Non-pigmented ciliary epithelial cell (primary cell): Measurements from ENCODE around the gene ZNF142.

Experiments used
- DNase-seq: peaks from one replicate; pipeline ENCODE4 v3.0.0-alpha.2; 2010; ENCODE audit warnings: low read depth

The ZNF142 gene

GRCh38 chr2:218659258-218659987 lies at the start of gene ZNF142, which contains the start of gene BCS1L:
Gene ZNF142 (minus strand): TSS chr2:218659623. CDS start chr2:218656429, 3,194 bp downstream.
Gene BCS1L (plus strand): TSS chr2:218659683. CDS start chr2:218660988, 1,305 bp downstream.
- DNase-seq: peak; percentile 51

- DNase-seq: no peak
Observed at GRCh38 chr2:218708086-218708485, 48.7 kb upstream of the ZNF142 start.

GRCh38 chr2:218703341-218703740 lies 43.9 kb upstream of the ZNF142 start:
- no peak for DNase-seq

GRCh38 chr2:218701806-218702205 lies 42.4 kb upstream of the ZNF142 start:
- no peak for DNase-seq

GRCh38 chr2:218698885-218699284 lies 39.5 kb upstream of the ZNF142 start:
- DNase-seq: no peak

- no peak for DNase-seq
Observed at GRCh38 chr2:218694405-218695145, 35.2 kb upstream of the ZNF142 start.

GRCh38 chr2:218691234-218691633 lies 31.8 kb upstream of the ZNF142 start:
- no peak for DNase-seq

- peak; percentile 52 for DNase-seq
Observed at GRCh38 chr2:218687400-218688060, 28.1 kb upstream of the ZNF142 start.

GRCh38 chr2:218680061-218680460 lies 20.6 kb upstream of the ZNF142 start:
- DNase-seq: no peak

- DNase-seq: no peak
Observed at GRCh38 chr2:218679119-218679518, 19.7 kb upstream of the ZNF142 start.

GRCh38 chr2:218671654-218672566 lies 12.5 kb upstream of the ZNF142 start, which contains the start of the genes RNF25 and STK36:
Gene RNF25 (minus strand): TSS chr2:218672002. CDS start chr2:218671970, 32 bp downstream.
Gene STK36 (plus strand): TSS chr2:218672086. CDS start chr2:218672830, 744 bp downstream.
- no peak for DNase-seq

GRCh38 chr2:218671097-218671653 lies 11.8 kb upstream of the ZNF142 start:
- no peak for DNase-seq

GRCh38 chr2:218664653-218665052 lies 5.2 kb upstream of the ZNF142 start:
- DNase-seq: no peak

GRCh38 chr2:218663901-218664300 lies 4.5 kb upstream of the ZNF142 start:
- no peak for DNase-seq

- no peak for DNase-seq
Observed at GRCh38 chr2:218662827-218663226, 3.4 kb upstream of the ZNF142 start.

- DNase-seq: no peak
Observed at GRCh38 chr2:218662377-218662776, 3.0 kb upstream of the ZNF142 start.

- no peak for DNase-seq
Observed at GRCh38 chr2:218659988-218660358, 550 bp upstream of the ZNF142 start.

- DNase-seq: no peak
Observed at GRCh38 chr2:218658671-218659257, 659 bp downstream of the ZNF142 start.

GRCh38 chr2:218655751-218656150 lies 3.7 kb downstream of the ZNF142 start:
- DNase-seq: no peak

GRCh38 chr2:218648787-218649100 lies 10.7 kb downstream of the ZNF142 start:
- DNase-seq: no peak
